ENCODE measurements around the gene ARHGAP29. TPM values are rescaled to one million over a fixed set of nuclear protein-coding genes. Genes with fewer than 3 reads are reported as not detected.
"Not testable (repeated sequence)": the region's sequence is repeated elsewhere in the genome, so short reads cannot be mapped to it uniquely, and the experiment has no call there.

ARHGAP29 gene
- total and polyA plus RNA-seq, 2 of the 4 experiments (the other 2 are of a cell fraction), result 19.1 to 30.3 TPM

DNA sequence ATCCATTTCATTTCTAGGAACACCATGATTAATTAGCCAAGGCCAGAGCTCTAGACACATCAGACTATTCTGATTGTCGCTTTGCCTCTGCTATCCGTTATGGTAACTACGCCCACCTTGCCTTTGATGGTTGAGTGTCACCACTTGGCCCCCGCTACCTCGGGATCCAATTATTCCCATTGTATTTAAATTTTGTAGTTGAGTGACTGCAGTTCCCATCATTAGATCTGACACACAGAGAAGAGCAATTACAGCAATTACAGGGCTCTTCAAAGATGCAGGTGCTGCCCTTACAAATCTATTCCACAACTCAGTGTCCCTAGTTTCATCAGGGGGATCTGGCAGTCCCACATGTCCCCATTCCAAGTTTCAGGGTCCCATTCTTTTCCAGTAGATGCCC is 71.5 kb downstream of the ARHGAP29 start:
- no CpG with 5 or more reads among the region's 5 CpGs for WGBS, 2 experiments (ENCODE audit: extremely low coverage in 2 of 2, insufficient read length in 1 of 2)
- dilution Hi-C loops (cut with HindIII; ENCODE audit: low sequenced_read_pairs, unreplicated experiment), result no loop called here
- CTCF ChIA-PET, result no interaction called here

DNA sequence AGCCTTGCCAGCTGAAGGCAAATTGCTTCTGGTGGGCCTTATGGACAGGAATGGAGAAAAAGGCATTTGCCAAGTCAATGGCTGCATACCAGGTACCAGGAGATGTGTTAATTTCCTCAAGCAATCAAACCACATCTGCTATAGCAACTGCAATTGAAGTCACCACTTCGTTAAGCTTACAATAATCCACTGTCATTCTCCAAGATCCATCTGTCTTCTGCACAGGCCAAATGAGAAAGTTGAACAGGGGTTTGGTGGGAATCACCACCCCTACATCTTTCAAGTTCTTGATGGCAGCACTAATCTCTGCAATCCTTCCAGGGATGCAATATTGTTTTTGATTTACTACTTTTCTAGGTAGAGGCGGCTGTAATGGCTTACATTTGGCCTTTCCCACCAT is 72.5 kb downstream of the ARHGAP29 start:
- H2BK5ac ChIP-seq (ENCODE audit: low read depth, low read length, poor library complexity, severe bottlenecking); H3K27me3 ChIP-seq (ENCODE audit: control insufficient read depth, insufficient read depth, low read length); ATAC-seq (ENCODE audit: low read depth); H3K36me3 ChIP-seq (ENCODE audit: control insufficient read depth, insufficient read depth, low read length); H3K9me3 ChIP-seq (ENCODE audit: control insufficient read depth, insufficient read depth, low read length); H2BK15ac ChIP-seq (ENCODE audit: low read depth, low read length); H2BK120ac ChIP-seq (ENCODE audit: low read depth, low read length); H2AK5ac ChIP-seq (ENCODE audit: low read depth, low read length); POLR2A ChIA-PET (ENCODE audit: unreplicated experiment); H3K4ac ChIP-seq (ENCODE audit: low read depth, low read length); H3K79me1 ChIP-seq (ENCODE audit: low read depth in 1 of 2, low read length in 2 of 2); in situ Hi-C loops (cut with MboI; ENCODE audit: low sequenced_read_pairs); H3K9me1 ChIP-seq (ENCODE audit: insufficient read depth, low read length); CTCF ChIA-PET; H3K4me3 ChIP-seq (ENCODE audit: insufficient read depth, low read depth, low read length); H2BK20ac ChIP-seq (ENCODE audit: low read depth, low read length); H3K14ac ChIP-seq (replicated peaks; ENCODE audit: low read depth, low read length); H3K4me1 ChIP-seq (ENCODE audit: control insufficient read depth, insufficient read depth, low read length); H2AK9ac ChIP-seq (replicated peaks; ENCODE audit: low read depth, low read length, poor library complexity); H4K20me1 ChIP-seq (ENCODE audit: insufficient read depth, low read length); H2AFZ ChIP-seq (replicated peaks; ENCODE audit: low read length, poor library complexity); dilution Hi-C loops (cut with HindIII; ENCODE audit: low sequenced_read_pairs, unreplicated experiment); H3K56ac ChIP-seq (ENCODE audit: extremely low read depth, insufficient read depth, low read length); H4K5ac ChIP-seq (ENCODE audit: low read depth, low read length); DNase-seq; H3K23ac ChIP-seq (ENCODE audit: low read depth, low read length); intact Hi-C loops (cut with micrococcal nuclease); H4K91ac ChIP-seq (ENCODE audit: insufficient read depth, low read depth, low read length); BruUV-seq (replicated peaks); H3K27ac ChIP-seq (ENCODE audit: insufficient read depth, low read length); H3K18ac ChIP-seq (ENCODE audit: low read depth, low read length); H3K9ac ChIP-seq (ENCODE audit: low read depth, low read length); H4K8ac ChIP-seq (ENCODE audit: low read depth in 2 of 2, low read length in 2 of 2); H3K4me2 ChIP-seq (ENCODE audit: low read depth, low read length): not testable (repeated sequence)
- WGBS, 2 experiments (ENCODE audit: extremely low coverage in 2 of 2, insufficient read length in 1 of 2), result no CpG with 5 or more reads among the region's 2 CpGs

More for the DNA sequence above, 71.5 kb downstream of the ARHGAP29 start:
- no peak overlapping the region for H3K4ac ChIP-seq (ENCODE audit: low read depth, low read length)
- no peaks in the 10 kb centered on the region; a peak in 1 of 4 replicates for H3K79me1 ChIP-seq (ENCODE audit: low read depth in 1 of 2, low read length in 2 of 2)
- DNase-seq (no peak), ATAC-seq (ENCODE audit: low read depth) (no peak)
- no peak overlapping the region for H3K4me2 ChIP-seq (ENCODE audit: low read depth, low read length)
- H2BK15ac ChIP-seq (ENCODE audit: low read depth, low read length), result no peak overlapping the region
- no peak overlapping the region for H3K23ac ChIP-seq (ENCODE audit: low read depth, low read length)
- no peak overlapping the region for H3K9ac ChIP-seq (ENCODE audit: low read depth, low read length)
- intact Hi-C loops (cut with micrococcal nuclease), result no loop called here
- no peak overlapping the region for H2AK9ac ChIP-seq (replicated peaks; ENCODE audit: low read depth, low read length, poor library complexity)
- H2BK5ac ChIP-seq (ENCODE audit: low read depth, low read length, poor library complexity, severe bottlenecking), result no peak overlapping the region
- H3K27ac ChIP-seq (ENCODE audit: insufficient read depth, low read length), result no peak overlapping the region
- H3K4me1 ChIP-seq (ENCODE audit: control insufficient read depth, insufficient read depth, low read length), result no peaks in the 10 kb centered on the region; the same call in 1 of the 2 replicates
- H4K20me1 ChIP-seq (ENCODE audit: insufficient read depth, low read length), result no peaks in the 10 kb centered on the region
- no peaks in the 10 kb centered on the region; the same call in 1 of the 2 replicates for H3K36me3 ChIP-seq (ENCODE audit: control insufficient read depth, insufficient read depth, low read length)
- H3K4me3 ChIP-seq (ENCODE audit: insufficient read depth, low read depth, low read length), result no peak overlapping the region
- H3K27me3 ChIP-seq (ENCODE audit: control insufficient read depth, insufficient read depth, low read length), result no peaks in the 10 kb centered on the region
- no peaks in the 10 kb centered on the region; the same call in 1 of the 2 replicates for H3K9me3 ChIP-seq (ENCODE audit: control insufficient read depth, insufficient read depth, low read length)
- peaks cover 3% of the 10 kb centered on the region; the same call in 1 of the 2 replicates for H3K9me1 ChIP-seq (ENCODE audit: insufficient read depth, low read length)
- no peak overlapping the region for H3K14ac ChIP-seq (replicated peaks; ENCODE audit: low read depth, low read length)
- H2AK5ac ChIP-seq (ENCODE audit: low read depth, low read length), result no peak overlapping the region
- H3K18ac ChIP-seq (ENCODE audit: low read depth, low read length), result no peak overlapping the region
- no peak overlapping the region for H4K5ac ChIP-seq (ENCODE audit: low read depth, low read length)
- H4K8ac ChIP-seq (ENCODE audit: low read depth in 2 of 2, low read length in 2 of 2), result no peak overlapping the region
- POLR2A ChIA-PET (ENCODE audit: unreplicated experiment), result no interaction called here
- H4K91ac ChIP-seq (ENCODE audit: insufficient read depth, low read depth, low read length), result no peak overlapping the region
- in situ Hi-C loops (cut with MboI; ENCODE audit: low sequenced_read_pairs), result no loop called here
- no peak overlapping the region for H3K56ac ChIP-seq (ENCODE audit: extremely low read depth, insufficient read depth, low read length)
- no peak overlapping the region for H2BK120ac ChIP-seq (ENCODE audit: low read depth, low read length)
- H2AFZ ChIP-seq (replicated peaks; ENCODE audit: low read length, poor library complexity), result no peak overlapping the region
- no peak for TF ChIP-seq RCOR1 (IDR thresholded peaks at IDR 0.05; ENCODE audit: insufficient replicate concordance, low read length)
- TF ChIP-seq FOS (IDR thresholded peaks at IDR 0.05; ENCODE audit: low read depth, low read length), result no peak
- TF ChIP-seq, protein P1, sequence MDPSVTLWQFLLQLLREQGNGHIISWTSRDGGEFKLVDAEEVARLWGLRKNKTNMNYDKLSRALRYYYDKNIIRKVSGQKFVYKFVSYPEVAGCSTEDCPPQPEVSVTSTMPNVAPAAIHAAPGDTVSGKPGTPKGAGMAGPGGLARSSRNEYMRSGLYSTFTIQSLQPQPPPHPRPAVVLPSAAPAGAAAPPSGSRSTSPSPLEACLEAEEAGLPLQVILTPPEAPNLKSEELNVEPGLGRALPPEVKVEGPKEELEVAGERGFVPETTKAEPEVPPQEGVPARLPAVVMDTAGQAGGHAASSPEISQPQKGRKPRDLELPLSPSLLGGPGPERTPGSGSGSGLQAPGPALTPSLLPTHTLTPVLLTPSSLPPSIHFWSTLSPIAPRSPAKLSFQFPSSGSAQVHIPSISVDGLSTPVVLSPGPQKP (IDR thresholded peaks at IDR 0.05; ENCODE audit: borderline replicate concordance, low read depth, low read length), result no peak
- no peak for TF ChIP-seq POLR2A (IDR thresholded peaks at IDR 0.05; ENCODE audit: low read depth, low read length)
- BruUV-seq (replicated peaks), result no TSS peak
- no peak overlapping the region for H2BK20ac ChIP-seq (ENCODE audit: low read depth, low read length)

Data from IMR-90 (cell line).